Prostate gland (tissue), 2 donors: Measurements from ENCODE around the gene NID2.

ENCODE experiments used
- POLR2AphosphoS5 ChIP-seq: sonication (generic); formaldehyde crosslinking; IDR thresholded peaks from one replicate; pipeline ENCODE4 v1.6.1; 2017; ENCODE audit warnings: antibody characterized with exemption
- TF ChIP-seq, protein P1 (sequence below), 4 experiments: fragments of 200-600 bp in 2 of 4; fragments of 450-650 bp in 2 of 4; sonication (generic) in 2 of 4; IDR thresholded peaks; 1 replicate in 3 of 4; 2 replicates in 1 of 4; pipeline ENCODE4 v1.5.1; 2016 to 2019; ENCODE audit warnings: antibody characterized with exemption in 4 of 4, mild to moderate bottlenecking in 2 of 4, moderate library complexity in 2 of 4

GRCh38 chr14:52025310-52025709 lies 43.5 kb downstream of the NID2 start:
- TF ChIP-seq, protein P1, sequence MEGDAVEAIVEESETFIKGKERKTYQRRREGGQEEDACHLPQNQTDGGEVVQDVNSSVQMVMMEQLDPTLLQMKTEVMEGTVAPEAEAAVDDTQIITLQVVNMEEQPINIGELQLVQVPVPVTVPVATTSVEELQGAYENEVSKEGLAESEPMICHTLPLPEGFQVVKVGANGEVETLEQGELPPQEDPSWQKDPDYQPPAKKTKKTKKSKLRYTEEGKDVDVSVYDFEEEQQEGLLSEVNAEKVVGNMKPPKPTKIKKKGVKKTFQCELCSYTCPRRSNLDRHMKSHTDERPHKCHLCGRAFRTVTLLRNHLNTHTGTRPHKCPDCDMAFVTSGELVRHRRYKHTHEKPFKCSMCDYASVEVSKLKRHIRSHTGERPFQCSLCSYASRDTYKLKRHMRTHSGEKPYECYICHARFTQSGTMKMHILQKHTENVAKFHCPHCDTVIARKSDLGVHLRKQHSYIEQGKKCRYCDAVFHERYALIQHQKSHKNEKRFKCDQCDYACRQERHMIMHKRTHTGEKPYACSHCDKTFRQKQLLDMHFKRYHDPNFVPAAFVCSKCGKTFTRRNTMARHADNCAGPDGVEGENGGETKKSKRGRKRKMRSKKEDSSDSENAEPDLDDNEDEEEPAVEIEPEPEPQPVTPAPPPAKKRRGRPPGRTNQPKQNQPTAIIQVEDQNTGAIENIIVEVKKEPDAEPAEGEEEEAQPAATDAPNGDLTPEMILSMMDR (IDR thresholded peaks at IDR 0.05), result no peak
- no peak for TF ChIP-seq POLR2AphosphoS5
